ENCODE results near the gene ZNF438. TPM values are rescaled to one million over a fixed set of nuclear protein-coding genes. Genes with fewer than 3 reads are reported as not detected.

Gene ZNF438
- total and polyA plus RNA-seq, 3 experiments from 2014 or later, result 2.9 to 4.2 (median 3.9) TPM

- POLR2A ChIA-PET, result no interaction called here
Observed at GRCh38 chr10:30836406-30836805, 195.3 kb downstream of the ZNF438 start.

DNA sequence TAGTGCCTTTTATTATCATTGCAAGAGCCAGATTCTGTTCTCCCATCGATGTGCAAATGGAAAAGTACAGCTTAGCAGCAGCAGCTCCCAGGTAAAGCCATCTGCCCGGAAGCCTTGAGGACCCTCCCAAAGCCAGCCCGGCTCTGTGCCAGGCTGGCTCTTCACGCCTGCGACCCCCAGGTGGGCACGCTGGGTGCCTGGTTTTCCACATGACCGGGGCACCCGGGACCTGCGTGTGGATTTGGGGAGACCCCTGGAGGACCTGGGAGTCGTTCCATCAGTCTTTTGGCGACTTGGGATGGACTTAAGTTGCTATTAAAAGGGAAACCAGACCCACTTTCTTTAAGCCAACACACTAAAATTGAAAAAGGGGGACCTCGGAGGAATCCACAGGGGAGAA lies 196.5 kb downstream of the ZNF438 start:
- Mint-ChIP-seq H3K9me3 (no peaks in the 10 kb centered on the region), H3K36me3 (peaks cover 0 to 14% (median 7%) of the 10 kb centered on the region in 3 donors), H3K27me3 (peaks cover 0 to 1% of the 10 kb centered on the region in 2 donors), H3K4me1 (no peaks in the 10 kb centered on the region), H3K4me3 (no peak overlapping the region), H3K27ac (no peak overlapping the region)
- ChIA-PET POLR2A (no interaction called here), CTCF (interaction anchor here (1.3 kb wide), 1 partner anchor 21 kb away, joined by 3 read pairs; no protein-coding TSS in a partner anchor)
- Histone ChIP-seq H3K4me3 (ENCODE audit: low read length) (no peak overlapping the region), H3K36me3 (ENCODE audit: insufficient read depth, low read length) (no peaks in the 10 kb centered on the region), H3K4me1 (ENCODE audit: insufficient read depth, low read length) (no peaks in the 10 kb centered on the region), H3K27ac (ENCODE audit: low read depth, low read length) (no peak overlapping the region), H3K9me3 (ENCODE audit: low read length) (no peaks in the 10 kb centered on the region), H3K27me3 (ENCODE audit: insufficient read depth, low read length, poor library complexity, severe bottlenecking) (no peaks in the 10 kb centered on the region)
- no peak for DNase-seq

More at GRCh38 chr10:30836406-30836805, 195.3 kb downstream of the ZNF438 start:
- no peak for DNase-seq
- Histone ChIP-seq H3K9me3 (ENCODE audit: low read length) (no peaks in the 10 kb centered on the region), H3K27me3 (ENCODE audit: insufficient read depth, low read length, poor library complexity, severe bottlenecking) (no peaks in the 10 kb centered on the region), H3K4me3 (ENCODE audit: low read length) (no peak overlapping the region), H3K27ac (ENCODE audit: low read depth, low read length) (no peak overlapping the region), H3K4me1 (ENCODE audit: insufficient read depth, low read length) (no peaks in the 10 kb centered on the region), H3K36me3 (ENCODE audit: insufficient read depth, low read length) (no peaks in the 10 kb centered on the region)
- Mint-ChIP-seq H3K36me3 (peaks cover 0 to 14% (median 7%) of the 10 kb centered on the region in 3 donors), H3K27me3 (peaks cover 0 to 3% of the 10 kb centered on the region in 2 donors), H3K27ac (no peak overlapping the region), H3K9me3 (no peaks in the 10 kb centered on the region), H3K4me1 (no peaks in the 10 kb centered on the region), H3K4me3 (no peak overlapping the region)
- CTCF ChIA-PET, result no interaction called here

GRCh38 chr10:30834651-30835050 lies 197.0 kb downstream of the ZNF438 start:
- ChIA-PET CTCF (interaction anchor here (1.1 to 1.3 kb wide), 2 partner anchors 21 to 50 kb away, joined by 3 to 6 read pairs; no protein-coding TSS in a partner anchor), POLR2A (no interaction called here)
- no peak overlapping the region for H3K27ac Mint-ChIP-seq
- peaks cover 0 to 14% (median 7%) of the 10 kb centered on the region in 3 donors for H3K36me3 Mint-ChIP-seq
- H3K4me3 Mint-ChIP-seq, result no peak overlapping the region
- H3K4me1 ChIP-seq (ENCODE audit: insufficient read depth, low read length), result no peaks in the 10 kb centered on the region
- no peaks in the 10 kb centered on the region for H3K9me3 ChIP-seq (ENCODE audit: low read length)
- no peak overlapping the region for H3K27ac ChIP-seq (ENCODE audit: low read depth, low read length)
- peaks cover 0 to 1% of the 10 kb centered on the region in 2 donors for H3K27me3 Mint-ChIP-seq
- no peaks in the 10 kb centered on the region for H3K4me1 Mint-ChIP-seq
- no peaks in the 10 kb centered on the region for H3K36me3 ChIP-seq (ENCODE audit: insufficient read depth, low read length)
- no peak overlapping the region for H3K4me3 ChIP-seq (ENCODE audit: low read length)
- H3K9me3 Mint-ChIP-seq, result no peaks in the 10 kb centered on the region
- no peak for DNase-seq
- H3K27me3 ChIP-seq (ENCODE audit: insufficient read depth, low read length, poor library complexity, severe bottlenecking), result no peaks in the 10 kb centered on the region

DNA sequence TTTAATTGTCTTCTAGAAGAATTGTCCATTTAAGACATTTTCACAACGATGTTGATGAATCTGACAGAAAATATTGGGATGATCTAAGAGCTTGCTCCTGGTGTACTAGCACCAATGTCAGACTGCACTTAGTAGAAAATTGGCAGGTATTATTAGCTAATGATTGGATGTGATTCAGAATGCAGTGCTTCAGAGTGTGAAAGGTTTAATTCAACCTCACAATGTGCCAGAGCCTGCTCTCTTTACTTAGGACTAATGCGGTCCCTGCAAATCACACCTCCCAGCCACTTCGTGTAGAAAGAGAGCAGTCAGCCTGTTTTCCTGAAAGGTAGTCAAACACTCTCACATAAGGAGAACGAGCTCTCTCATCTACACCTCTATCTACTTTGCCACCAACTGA lies 197.5 kb downstream of the ZNF438 start:
- no peaks in the 10 kb centered on the region for H3K4me1 ChIP-seq (ENCODE audit: insufficient read depth, low read length)
- Mint-ChIP-seq H3K27me3 (peaks cover 0 to 1% of the 10 kb centered on the region in 2 donors), H3K4me3 (no peak overlapping the region), H3K36me3 (peaks cover 0 to 14% (median 4%) of the 10 kb centered on the region in 3 donors), H3K27ac (no peak overlapping the region), H3K4me1 (no peaks in the 10 kb centered on the region), H3K9me3 (no peaks in the 10 kb centered on the region)
- no peaks in the 10 kb centered on the region for H3K9me3 ChIP-seq (ENCODE audit: low read length)
- DNase-seq, result no peak
- ChIA-PET CTCF (interaction anchor here (1.1 to 1.3 kb wide), 3 partner anchors 18 to 49 kb away, joined by 3 to 6 read pairs (median 3); no protein-coding TSS in a partner anchor), POLR2A (no interaction called here)
- H3K36me3 ChIP-seq (ENCODE audit: insufficient read depth, low read length), result no peaks in the 10 kb centered on the region
- H3K27ac ChIP-seq (ENCODE audit: low read depth, low read length), result no peak overlapping the region
- H3K4me3 ChIP-seq (ENCODE audit: low read length), result no peak overlapping the region
- H3K27me3 ChIP-seq (ENCODE audit: insufficient read depth, low read length, poor library complexity, severe bottlenecking), result no peaks in the 10 kb centered on the region

GRCh38 chr10:30833628-30833970 lies 198.1 kb downstream of the ZNF438 start:
- ChIA-PET POLR2A (no interaction called here), CTCF (interaction anchor here (0.8 to 1.1 kb wide), 3 partner anchors 18 to 50 kb away, joined by 3 to 6 read pairs (median 4); no protein-coding TSS in a partner anchor)
- DNase-seq, result no peak
- H3K9me3 ChIP-seq (ENCODE audit: low read length), result no peaks in the 10 kb centered on the region
- Mint-ChIP-seq H3K27me3 (peaks cover 0 to 1% of the 10 kb centered on the region in 2 donors), H3K27ac (no peak overlapping the region), H3K9me3 (no peaks in the 10 kb centered on the region), H3K4me3 (no peak overlapping the region), H3K4me1 (no peaks in the 10 kb centered on the region), H3K36me3 (peaks cover 0 to 14% (median 3%) of the 10 kb centered on the region in 3 donors)
- no peak overlapping the region for H3K4me3 ChIP-seq (ENCODE audit: low read length)
- no peaks in the 10 kb centered on the region for H3K36me3 ChIP-seq (ENCODE audit: insufficient read depth, low read length)
- no peaks in the 10 kb centered on the region for H3K4me1 ChIP-seq (ENCODE audit: insufficient read depth, low read length)
- no peak overlapping the region for H3K27ac ChIP-seq (ENCODE audit: low read depth, low read length)
- H3K27me3 ChIP-seq (ENCODE audit: insufficient read depth, low read length, poor library complexity, severe bottlenecking), result no peaks in the 10 kb centered on the region

GRCh38 chr10:30832749-30833627 lies 198.7 kb downstream of the ZNF438 start:
- H3K27ac Mint-ChIP-seq, result no peak overlapping the region
- H3K9me3 ChIP-seq (ENCODE audit: low read length), result no peaks in the 10 kb centered on the region
- peaks cover 0 to 1% of the 10 kb centered on the region in 2 donors for H3K27me3 Mint-ChIP-seq
- ChIA-PET CTCF (interaction anchor here (0.8 to 1.1 kb wide), 2 partner anchors 17 to 50 kb away, joined by 3 to 4 read pairs; no protein-coding TSS in a partner anchor), POLR2A (no interaction called here)
- no peaks in the 10 kb centered on the region for H3K9me3 Mint-ChIP-seq
- no peaks in the 10 kb centered on the region for H3K27me3 ChIP-seq (ENCODE audit: insufficient read depth, low read length, poor library complexity, severe bottlenecking)
- no peak overlapping the region for H3K4me3 ChIP-seq (ENCODE audit: low read length)
- H3K36me3 ChIP-seq (ENCODE audit: insufficient read depth, low read length), result no peaks in the 10 kb centered on the region
- no peaks in the 10 kb centered on the region for H3K4me1 ChIP-seq (ENCODE audit: insufficient read depth, low read length)
- no peak overlapping the region for H3K27ac ChIP-seq (ENCODE audit: low read depth, low read length)
- H3K36me3 Mint-ChIP-seq, result peaks cover 0 to 12% (median 3%) of the 10 kb centered on the region in 3 donors
- no peaks in the 10 kb centered on the region for H3K4me1 Mint-ChIP-seq
- no peak for DNase-seq
- H3K4me3 Mint-ChIP-seq, result no peak overlapping the region

- Mint-ChIP-seq H3K27me3 (peaks cover 0 to under 1% of the 10 kb centered on the region in 2 donors), H3K9me3 (no peaks in the 10 kb centered on the region), H3K4me3 (no peak overlapping the region), H3K4me1 (no peaks in the 10 kb centered on the region), H3K36me3 (peaks cover 0 to 5% (median 3%) of the 10 kb centered on the region in 3 donors), H3K27ac (no peak overlapping the region)
- Histone ChIP-seq H3K27ac (ENCODE audit: low read depth, low read length) (no peak overlapping the region), H3K4me3 (ENCODE audit: low read length) (no peak overlapping the region), H3K9me3 (ENCODE audit: low read length) (no peaks in the 10 kb centered on the region), H3K27me3 (ENCODE audit: insufficient read depth, low read length, poor library complexity, severe bottlenecking) (no peaks in the 10 kb centered on the region), H3K36me3 (ENCODE audit: insufficient read depth, low read length) (no peaks in the 10 kb centered on the region), H3K4me1 (ENCODE audit: insufficient read depth, low read length) (no peaks in the 10 kb centered on the region)
- ChIA-PET POLR2A (no interaction called here), CTCF (no interaction called here)
- no peak for DNase-seq
Observed at GRCh38 chr10:30832001-30832748, 199.5 kb downstream of the ZNF438 start.

GRCh38 chr10:30831426-30831825 lies 200.2 kb downstream of the ZNF438 start:
- ChIA-PET CTCF (no interaction called here), POLR2A (no interaction called here)
- no peaks in the 10 kb centered on the region for H3K4me1 Mint-ChIP-seq
- Histone ChIP-seq H3K27me3 (ENCODE audit: insufficient read depth, low read length, poor library complexity, severe bottlenecking) (no peaks in the 10 kb centered on the region), H3K36me3 (ENCODE audit: insufficient read depth, low read length) (no peaks in the 10 kb centered on the region), H3K27ac (ENCODE audit: low read depth, low read length) (no peak overlapping the region), H3K4me3 (ENCODE audit: low read length) (no peak overlapping the region), H3K4me1 (ENCODE audit: insufficient read depth, low read length) (no peaks in the 10 kb centered on the region), H3K9me3 (ENCODE audit: low read length) (no peaks in the 10 kb centered on the region)
- peaks cover 0 to 3% (median 0%) of the 10 kb centered on the region in 3 donors for H3K36me3 Mint-ChIP-seq
- peak overlapping the region in 3 of 8 donors; percentile 15 to 34 (median 21) for H3K27ac Mint-ChIP-seq
- peaks cover 0 to 8% of the 10 kb centered on the region in 2 donors for H3K27me3 Mint-ChIP-seq
- DNase-seq, result no peak
- H3K4me3 Mint-ChIP-seq, result no peak overlapping the region
- no peaks in the 10 kb centered on the region for H3K9me3 Mint-ChIP-seq

All from CD8-positive, alpha-beta memory T cell (primary cell).